GM18505 (cell line): ENCODE results near the gene RPS5.
"Not testable (repeated sequence)": the region's sequence is repeated elsewhere in the genome, so short reads cannot be mapped to it uniquely, and the experiment has no call there.

Source experiments
- ATAC-seq: cut with Tn5 transposase; IDR thresholded peaks from one replicate; pipeline ENCODE4 v1.9.1; 2021; ENCODE audit not compliant: unreplicated experiment
- POLR2A ChIP-seq: IDR thresholded peaks from 4 replicates; pipeline ENCODE4 v1.6.1; 2011; ENCODE audit warnings: borderline replicate concordance; ENCODE audit not compliant: insufficient read depth, insufficient read length; ENCODE audit errors: extremely low read depth

The RPS5 gene

DNA sequence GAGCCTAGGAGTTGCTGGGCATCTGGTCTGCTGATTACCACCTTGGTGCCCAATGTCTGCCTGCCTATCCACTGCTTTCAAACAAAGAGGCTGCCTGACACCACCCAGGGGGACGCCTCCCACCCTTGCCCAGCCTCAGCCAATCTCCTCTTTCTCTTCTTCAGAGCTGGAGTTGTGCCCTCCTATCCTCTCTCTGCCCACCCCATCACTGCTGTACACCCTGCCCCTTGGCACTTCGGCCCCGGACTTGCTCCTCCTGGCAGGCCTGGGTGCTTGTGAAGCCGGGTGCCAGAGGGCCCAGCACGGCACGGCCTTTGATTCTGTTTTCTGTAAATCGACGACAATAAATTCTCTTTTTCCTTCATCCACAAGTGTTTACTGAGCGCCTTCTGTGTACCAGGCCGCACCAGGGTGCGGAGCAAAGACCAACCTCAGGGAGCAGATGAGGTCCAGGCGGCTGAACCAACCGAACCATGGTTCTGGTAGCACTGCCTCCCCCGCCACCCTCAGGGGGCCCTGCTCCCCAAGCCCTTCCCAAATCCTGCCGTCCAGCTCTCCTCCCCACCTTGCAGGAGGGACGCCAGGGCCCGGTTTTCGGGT is 13.3 kb downstream of the RPS5 start:
- no peak for ATAC-seq
- no peak for TF ChIP-seq POLR2A

DNA sequence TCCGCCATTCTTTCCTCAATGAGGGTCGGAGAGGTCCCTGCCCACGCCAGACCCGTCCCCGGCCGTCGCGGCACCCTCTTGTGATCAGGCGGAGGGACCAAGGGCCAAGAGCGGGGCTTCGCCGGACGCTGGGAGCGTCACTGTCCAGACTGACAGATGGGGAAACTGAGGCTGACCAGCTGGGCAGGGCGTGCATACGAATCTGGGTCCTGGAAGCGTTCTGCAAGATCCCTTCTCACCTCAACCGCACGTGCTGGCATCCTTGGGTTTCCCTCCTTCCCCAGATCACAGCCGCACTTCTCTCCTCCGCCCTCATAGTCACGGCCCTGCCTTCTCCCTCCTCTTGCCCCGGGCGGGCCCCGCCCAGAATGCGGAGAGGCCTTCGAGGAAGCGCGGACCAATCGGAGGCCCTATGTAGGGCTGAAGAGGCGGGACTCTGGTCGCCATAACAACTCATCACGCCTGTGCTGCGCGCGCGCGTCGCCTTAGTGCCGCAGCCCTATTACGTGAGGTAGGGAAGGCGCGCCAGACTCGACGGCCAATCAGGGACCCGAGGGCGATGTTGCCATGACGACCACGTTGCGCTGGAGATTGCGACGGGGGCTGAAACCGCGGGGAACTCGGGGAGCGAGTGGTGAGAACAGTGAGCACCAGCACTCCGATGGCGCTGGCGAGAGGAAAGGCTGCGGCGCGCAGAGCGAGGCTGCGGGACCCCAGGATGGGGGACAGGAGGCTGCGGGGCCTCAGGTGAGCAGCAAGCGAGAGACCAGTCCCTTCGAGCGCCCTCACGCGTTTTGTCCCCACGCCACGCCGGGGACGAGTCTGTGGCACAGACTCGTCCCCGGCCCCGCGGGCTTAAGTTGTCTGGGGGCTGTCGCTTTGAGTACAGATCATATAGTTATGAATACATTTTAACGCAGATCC is 14.1 kb downstream of the RPS5 start:
- ATAC-seq, result peak; percentile 99
- TF ChIP-seq POLR2A, result peak; percentile 82

DNA sequence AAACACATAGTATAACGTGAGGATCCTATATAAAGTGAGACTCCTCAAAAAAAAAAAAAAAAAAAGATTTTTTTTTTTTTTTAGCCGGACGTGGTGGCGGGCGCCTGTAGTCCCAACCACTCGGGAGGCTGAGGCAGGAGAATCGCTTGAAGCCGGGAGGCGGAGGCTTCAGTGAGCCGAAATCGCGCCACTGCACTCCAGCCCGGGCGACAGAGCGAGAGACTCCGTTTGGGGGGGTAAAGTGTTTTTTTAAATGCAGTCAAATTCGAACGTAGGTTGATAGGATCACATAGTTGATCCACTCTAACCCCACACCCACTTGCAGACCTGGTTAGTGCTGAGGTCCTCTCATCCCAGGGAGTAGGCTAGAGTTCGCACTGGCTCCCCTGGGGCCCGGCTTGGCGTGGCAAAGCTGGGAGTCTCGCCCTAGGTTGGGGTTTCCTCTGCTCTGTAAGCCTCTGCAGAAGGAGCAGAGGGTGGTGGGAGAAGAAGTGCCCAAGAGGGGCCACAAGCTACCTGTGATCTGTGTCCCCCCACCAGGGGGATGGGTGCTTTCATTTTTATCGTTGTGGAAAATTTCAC is 14.9 kb downstream of the RPS5 start:
- no peak for ATAC-seq
- TF ChIP-seq POLR2A, result no peak

DNA sequence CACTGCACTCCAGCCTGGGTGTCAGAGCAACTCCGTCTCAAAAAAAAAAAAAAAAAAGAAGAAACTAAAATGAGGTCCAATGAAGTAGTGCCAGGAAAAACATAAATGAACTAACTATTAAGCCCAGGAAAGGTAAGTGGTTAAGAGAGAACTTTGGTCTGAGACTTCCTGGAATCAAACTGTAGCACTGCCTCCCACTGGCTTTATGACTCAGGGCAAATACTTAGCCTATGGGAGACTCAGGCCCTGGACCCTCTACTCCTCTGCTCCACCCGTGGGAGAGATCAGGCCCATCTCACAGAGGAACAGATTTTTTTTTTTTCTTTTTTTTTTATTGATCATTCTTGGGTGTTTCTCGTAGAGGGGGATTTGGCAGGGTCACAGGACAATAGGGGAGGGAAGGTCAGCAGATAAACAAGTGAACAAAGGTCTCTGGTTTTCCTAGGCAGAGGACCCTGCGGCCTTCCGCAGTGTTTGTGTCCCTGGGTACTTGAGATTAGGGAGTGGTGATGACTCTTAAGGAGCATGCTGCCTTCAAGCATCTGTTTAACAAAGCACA is 16.9 kb downstream of the RPS5 start:
- ATAC-seq, result not testable (repeated sequence)

DNA sequence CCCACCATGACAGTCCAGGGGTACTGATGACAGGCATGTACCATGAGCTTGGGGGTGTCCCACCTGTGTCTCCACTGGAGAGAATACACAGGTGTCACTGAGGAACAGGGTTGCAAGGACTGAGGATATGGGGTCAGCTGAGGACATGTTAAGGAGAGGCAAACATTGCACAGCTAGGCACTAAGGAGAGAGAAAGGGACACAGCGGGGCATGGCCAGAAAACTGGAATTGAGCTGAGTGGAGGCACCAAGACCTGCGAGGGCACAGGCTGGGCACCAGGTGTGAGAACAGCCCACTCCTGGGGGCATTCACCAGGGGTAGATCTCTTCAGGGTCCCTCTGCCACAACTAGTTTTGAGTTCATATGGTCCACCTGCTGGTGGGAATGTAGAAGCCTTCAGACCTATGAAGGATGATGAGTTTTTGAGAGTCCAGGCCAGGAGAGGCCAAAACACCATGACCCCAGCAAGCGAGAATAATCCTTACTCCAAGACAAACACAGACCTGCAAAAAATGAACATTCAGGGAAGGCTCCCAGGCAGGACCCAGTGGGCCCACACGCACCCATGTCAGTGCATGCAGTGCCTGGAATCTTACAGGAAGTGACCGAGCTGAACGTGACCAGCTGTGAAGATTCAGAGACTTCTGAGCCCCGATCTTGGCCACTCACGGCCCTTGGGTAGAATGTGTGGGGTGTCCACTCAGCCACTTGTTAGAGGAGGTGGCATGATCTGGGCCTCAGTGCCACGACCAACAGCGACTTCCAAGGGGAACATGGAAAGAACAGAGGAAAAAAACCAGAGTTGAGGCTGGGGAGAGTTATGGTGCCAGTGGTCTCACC is 20.0 kb downstream of the RPS5 start:
- TF ChIP-seq POLR2A, result no peak
- ATAC-seq, result no peak

DNA sequence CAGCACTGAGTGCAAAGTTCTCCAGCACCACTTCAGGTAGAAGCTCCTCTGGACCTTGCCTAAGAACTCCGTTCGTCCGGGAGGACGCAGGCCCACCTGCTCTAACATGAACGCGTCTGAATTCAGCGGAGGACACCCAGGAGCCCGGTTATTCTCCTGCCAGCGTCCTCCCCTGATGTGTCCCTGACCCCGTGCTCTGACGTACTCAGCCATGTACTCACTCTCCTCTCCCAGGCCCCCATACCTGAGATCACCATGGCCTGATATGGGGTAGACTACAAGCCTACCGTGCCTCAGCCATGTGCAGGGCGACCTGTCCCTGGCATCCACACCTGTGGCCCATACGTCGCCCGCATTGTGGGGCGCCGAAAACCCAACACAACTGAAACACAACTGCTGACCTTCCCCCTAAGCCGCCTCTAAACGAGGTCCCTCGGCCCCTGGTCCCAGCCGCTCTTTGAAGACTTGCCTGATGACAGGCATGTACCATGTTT is 20.6 kb downstream of the RPS5 start:
- peak; percentile 6 for ATAC-seq
- TF ChIP-seq POLR2A, result no peak

DNA sequence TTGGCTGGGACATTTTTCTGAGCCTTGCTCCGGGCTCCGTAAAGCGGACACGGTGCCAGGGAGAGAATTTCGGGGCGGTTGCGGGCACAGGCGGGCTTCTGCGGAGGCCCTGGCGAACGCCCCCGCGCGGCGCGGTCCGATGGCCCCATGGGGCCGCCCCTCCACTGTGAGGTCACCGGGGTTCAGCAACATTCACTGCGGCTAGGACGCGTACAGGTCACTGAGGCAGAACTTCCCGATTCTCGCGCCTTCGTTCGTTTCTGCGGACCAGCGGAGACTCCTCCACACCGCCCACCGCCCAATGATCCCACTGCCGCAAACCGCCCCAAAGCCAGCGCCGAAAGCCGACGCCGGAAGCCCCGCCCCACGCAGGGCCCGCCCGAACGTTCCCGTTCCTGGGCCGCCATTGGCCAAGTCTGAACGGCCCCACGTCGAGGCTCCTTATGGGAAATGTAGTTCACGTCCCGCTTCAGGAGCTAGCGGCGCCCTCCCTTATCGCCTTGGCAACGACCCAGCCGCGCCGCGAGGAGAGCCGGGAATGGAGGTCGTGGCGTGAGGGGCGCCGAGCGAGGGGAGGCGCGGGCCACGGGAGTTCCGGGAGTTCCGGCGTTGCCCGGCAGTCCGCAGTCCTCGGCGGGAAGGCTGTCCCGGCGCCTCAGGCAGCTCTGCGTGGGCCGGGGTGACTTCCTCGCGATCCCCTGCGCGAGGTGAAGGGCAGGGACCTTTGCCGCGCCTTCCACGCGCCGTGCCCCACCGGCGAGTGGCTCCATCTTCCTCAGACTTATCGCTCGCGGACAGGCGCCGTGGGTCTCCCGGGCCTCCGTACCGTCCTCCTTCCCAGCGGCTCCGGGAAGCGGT is 21.3 kb downstream of the RPS5 start, which contains the start of gene ZNF584:
Gene ZNF584, plus strand, starts transcription at position 498 of the 858 bp plus-strand sequence. CDS start 499 bp downstream, outside the sequence.
- peak; percentile 87 for ATAC-seq
- peak; percentile 89 for TF ChIP-seq POLR2A

DNA sequence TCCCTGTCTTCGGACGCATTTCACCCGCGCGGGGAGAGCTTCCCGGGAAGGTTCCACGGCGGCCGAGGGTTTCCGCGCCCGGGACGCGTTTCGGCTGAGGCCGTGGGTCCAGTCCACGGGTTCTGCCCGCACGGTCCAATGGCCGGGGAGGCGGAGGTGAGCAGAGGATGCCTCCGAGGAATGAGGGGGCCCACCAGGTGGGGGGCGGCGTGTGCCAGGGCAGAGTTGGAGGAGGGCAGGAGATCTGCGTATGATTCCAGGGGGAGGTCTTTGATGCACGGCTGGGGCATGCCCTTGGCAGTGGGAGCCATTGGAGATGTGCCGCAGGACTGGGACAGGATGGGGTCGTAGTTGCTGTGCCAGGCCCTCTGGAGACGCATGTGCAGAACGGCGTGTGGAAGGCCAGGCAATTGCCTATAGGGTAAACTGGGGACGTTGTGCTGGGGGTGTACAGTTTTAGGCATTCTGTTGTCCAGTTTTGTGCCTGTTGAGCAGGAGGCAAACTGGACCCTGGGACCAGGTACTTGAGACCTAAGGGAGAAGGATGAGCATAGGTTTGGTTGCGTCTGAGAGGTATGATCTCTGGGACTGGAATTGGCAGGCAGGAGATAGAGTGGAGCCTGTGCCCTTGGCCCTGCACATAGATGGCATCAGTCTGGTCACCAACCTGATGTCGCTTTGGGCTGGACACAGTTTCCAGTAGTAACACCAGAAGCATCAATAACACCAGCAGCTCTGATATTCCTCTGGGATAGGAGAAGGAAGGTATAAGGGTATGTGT is 22.1 kb downstream of the RPS5 start:
- no peak for TF ChIP-seq POLR2A
- ATAC-seq, result peak; percentile 18

DNA sequence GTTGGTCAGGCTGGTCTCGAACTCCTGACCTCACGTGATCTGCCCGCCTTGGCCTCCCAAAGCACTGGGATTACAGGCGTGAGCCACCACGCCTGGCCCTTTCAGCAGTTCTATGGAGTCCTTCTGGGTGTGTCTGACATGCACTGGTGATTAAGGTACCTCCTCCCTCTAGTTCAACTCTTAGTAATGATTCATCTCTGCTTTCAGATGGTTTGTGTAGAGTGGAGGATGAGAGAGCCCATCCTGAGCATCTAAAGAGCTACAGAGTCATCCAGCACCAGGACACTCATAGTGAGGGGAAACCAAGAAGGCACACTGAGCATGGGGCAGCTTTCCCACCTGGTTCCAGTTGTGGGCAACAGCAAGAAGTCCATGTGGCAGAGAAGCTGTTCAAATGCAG is 29.5 kb downstream of the RPS5 start:
- TF ChIP-seq POLR2A, result no peak
- ATAC-seq, result no peak

DNA sequence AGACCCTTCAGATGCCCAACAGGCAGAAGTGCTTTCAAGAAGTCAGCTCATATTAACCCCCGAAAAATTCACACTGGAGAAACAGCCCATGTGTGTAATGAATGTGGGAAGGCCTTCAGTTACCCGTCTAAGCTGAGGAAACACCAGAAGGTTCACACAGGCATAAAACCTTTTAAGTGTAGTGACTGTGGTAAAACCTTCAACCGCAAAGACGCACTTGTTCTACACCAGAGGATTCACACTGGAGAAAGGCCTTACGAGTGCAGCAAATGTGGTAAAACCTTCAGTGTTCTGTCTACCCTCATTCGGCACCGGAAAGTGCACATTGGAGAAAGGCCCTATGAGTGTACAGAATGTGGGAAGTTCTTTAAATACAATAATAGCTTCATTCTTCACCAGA is 30.0 kb downstream of the RPS5 start:
- ATAC-seq, result no peak
- TF ChIP-seq POLR2A, result no peak

DNA sequence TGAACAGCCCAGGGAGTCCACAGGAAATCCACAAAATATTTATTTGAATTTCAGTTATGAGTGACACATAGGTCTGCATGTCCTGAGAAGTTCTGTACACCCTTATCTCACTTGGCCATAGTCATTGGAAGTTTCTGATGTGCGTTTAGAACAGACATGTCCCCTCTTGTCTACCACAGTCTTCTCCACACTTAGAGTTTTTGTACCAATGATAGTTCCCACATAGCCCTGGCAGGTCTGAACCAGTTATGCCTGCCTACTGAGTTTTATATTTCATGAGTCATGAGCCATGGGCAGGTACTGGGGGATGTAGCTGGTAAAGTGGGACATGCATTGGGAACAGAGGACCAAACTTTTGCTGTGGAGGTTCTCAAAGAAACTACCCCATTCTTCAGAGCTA is 41.5 kb downstream of the RPS5 start:
- ATAC-seq, result no peak
- TF ChIP-seq POLR2A, result no peak
